GM18951 (cell line): ENCODE measurements around the gene PHLDB1.
"Not testable (repeated sequence)": the region's sequence is repeated elsewhere in the genome, so short reads cannot be mapped to it uniquely, and the experiment has no call there.

Experiments used
- POLR2A ChIP-seq: IDR thresholded peaks from 4 replicates; pipeline ENCODE4 v1.6.1; 2011; ENCODE audit warnings: mild to moderate bottlenecking; ENCODE audit not compliant: insufficient read length, insufficient read depth; ENCODE audit errors: extremely low read depth
- in situ Hi-C: fragments of 300-500 bp; cut with MboI; formaldehyde crosslinking; loops from one replicate; pipeline ENCODE4 v1.12.0; 2022; ENCODE audit warnings: low sequenced_read_pairs, mixed read lengths, inconsistent platforms; ENCODE audit not compliant: unreplicated experiment

Gene PHLDB1

DNA sequence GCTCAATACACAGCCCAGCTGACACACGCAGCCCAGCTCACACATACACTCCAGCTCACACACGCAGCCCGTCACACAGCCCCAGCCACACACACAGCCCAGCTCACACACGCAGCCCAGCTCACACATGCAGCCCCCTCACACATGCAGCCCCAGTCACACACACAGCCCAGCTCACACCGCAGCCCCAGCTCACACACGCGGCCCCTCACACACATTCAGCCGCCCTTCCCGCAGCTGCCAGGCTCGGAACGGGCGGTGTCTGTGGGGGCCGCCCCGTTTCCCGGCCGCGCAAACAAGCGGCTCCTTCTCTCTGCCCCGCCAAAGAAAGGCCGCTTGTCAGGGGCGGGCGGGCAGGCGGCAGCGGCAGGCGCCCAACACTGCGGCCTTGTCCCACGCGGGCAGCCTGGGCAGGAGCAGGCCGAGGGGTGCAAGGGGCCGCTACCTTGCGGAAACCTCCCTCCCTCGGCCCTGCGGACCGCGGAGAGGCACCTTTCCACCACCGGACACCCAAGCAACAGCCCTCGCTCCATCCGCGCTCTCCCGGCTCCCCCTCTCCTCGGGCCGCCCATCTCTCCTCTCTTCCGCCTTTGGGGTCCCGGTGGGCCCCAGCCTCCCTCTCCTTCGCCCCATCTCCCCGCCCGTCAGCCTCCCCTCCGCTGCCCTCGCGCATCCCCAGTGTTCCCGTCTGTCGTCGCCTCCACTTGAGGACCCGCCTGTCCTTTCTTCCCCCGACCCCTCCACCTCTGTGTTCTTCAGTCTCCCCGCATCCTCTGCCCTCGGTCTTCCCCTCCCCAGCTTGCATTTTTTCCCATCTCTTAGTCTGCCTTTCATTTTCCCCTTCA is 2.2 kb downstream of the PHLDB1 start:
- in situ Hi-C loops: no loop called here
- TF ChIP-seq POLR2A: no peak

DNA sequence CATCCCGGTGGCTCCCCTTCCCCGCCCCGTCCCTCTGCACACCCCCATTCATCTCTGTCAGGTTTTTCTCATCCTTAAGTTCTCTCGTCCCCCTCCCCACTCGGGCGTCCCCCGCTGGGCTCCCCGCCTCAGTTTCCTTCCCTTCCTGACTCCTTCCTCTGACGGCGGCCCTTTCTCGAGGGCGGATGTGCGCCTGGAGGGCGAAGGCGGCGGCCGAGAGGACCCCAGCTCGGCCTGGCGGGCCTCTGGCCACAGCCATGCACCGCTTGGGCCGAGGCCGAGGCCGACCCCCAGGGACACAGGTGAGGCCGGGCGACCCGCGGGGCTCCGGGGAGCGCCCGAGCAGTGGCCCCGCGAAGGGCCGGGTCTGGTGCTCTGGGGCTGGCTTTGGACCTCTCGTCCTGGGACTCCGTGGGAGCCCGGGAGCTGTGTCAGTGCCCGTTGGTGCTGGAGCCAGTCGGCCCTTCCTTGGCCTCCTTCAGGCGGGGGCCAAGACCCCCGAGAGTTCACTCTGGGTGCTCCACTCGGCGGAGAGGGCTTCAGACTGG is 2.9 kb downstream of the PHLDB1 start:
- TF ChIP-seq POLR2A: no peak

DNA sequence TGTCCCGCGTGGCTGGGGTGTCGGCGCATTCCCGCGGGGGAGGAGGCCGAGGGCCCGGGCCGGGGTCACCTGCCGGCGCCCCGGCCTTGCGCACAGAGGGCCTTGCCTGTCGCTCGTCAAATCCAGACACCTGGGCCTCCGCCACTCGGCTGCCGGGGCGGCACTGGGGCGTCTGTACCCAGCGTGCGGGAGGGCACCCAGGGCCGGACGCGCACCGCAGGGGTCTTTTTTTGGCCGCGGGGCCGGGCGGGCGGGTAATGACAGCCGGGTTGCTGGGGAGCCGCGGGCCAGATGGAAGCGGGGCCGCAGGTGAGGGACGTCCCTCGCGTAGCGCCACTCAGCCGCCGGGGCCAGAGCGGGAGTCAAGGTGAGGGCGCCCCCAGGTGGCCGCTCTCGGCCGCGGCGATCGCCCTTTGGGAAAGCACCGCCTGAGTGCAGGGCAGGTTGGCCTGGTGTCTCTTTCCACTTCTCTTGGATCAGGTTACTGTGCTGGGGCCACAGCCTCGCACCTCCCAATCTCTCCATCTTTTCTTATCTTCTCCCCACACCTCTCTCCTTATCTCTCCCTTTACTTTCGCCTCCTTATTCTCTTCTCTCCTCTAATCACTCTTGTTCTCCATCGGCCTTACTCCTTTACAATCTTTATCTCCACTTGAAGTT is 3.5 kb downstream of the PHLDB1 start:
- TF ChIP-seq POLR2A: no peak
- in situ Hi-C loops: no loop called here

More for the DNA sequence above, 2.9 kb downstream of the PHLDB1 start:
- in situ Hi-C loops: no loop called here

DNA sequence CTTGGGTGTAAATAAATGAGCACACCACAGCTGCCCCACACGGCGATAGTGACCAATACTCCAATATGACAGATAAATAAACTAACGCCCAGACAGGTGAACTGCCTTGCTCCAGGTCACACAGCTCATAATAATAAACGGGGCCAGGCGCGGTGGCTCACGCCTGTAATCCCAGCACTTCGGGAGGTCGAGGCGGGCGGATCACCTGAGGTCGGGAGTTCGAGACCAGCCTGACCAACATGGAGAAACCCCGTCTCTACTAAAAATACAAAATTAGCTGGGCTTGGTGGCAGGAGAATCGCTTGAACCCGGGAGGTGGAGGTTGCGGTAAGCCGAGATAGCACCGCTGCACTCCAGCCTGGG is 4.0 kb downstream of the PHLDB1 start:
- in situ Hi-C loops: not testable (repeated sequence)

DNA sequence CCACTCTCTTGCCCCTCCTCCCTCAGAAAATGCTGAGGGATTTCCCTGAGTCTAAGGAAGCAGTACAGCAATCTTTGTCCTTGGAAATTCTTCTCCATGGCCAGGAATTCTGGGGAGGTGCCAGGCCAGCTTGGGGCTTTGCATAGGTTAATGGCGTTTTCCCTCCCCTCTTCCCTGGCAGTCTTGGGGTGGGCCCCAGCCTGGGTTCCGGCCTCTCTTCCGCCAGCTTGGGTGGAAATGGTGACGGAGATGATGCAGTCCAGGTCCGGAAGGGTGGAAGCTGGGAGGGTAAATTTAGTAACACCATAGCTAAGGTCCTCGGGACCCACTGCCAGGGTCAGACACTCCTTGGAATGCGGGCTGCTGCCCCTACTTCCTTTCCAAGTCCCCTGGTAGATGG is 5.0 kb downstream of the PHLDB1 start:
- no peak for TF ChIP-seq POLR2A
- in situ Hi-C loops: no loop called here

DNA sequence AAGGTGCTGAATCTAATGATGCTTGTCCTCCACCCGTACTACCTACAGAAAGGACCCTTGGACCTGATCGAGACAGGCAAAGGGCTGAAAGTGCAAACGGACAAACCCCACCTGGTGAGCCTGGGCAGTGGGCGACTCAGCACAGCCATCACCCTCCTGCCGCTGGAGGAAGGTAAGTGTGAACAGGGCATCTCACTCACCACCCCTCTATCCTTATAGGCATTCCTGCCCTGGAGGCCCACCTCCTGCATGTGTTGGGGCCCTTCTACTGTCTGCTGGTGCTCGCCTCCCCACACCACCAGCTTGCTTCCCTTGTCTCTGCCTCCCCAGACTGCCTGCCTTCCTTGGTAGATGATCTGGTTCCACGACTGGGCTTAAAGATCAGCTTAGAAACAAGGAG is 7.1 kb downstream of the PHLDB1 start:
- no peak for TF ChIP-seq POLR2A
- in situ Hi-C loops: no loop called here

DNA sequence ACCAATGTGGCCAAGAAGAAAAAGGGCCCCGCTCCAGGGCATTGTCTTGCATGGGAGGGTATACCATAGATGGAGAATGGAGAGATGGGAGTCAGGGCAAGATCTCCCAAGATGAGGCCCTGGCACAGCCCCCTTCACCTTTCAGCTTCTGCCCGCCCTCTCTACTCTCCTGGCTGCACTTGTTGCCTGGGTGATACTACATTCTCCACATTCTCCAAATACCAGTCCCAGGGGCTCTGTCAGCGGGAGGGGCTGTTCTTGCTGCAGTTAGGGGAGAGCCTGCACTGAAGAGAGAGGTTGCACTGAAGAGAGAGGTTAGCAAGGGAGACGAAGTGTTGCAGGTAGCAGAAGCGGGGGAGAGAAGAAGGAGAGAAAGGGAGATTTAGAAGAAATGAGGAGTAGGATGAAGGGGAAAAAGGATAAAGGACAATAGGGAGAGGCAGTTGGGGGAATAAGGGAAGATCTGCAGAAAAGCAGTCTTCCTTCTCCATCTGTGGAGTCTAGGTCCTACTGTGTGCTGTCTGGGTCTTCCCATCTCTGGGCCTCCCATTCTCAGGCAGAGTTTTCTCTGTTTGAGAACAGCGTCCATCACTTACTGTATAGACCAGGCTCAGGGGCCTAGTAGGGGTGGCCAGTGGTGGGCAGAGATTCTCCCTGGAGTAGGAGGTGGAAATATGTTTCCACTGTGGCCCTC is 8.0 kb downstream of the PHLDB1 start:
- in situ Hi-C loops: no loop called here
- no peak for TF ChIP-seq POLR2A

DNA sequence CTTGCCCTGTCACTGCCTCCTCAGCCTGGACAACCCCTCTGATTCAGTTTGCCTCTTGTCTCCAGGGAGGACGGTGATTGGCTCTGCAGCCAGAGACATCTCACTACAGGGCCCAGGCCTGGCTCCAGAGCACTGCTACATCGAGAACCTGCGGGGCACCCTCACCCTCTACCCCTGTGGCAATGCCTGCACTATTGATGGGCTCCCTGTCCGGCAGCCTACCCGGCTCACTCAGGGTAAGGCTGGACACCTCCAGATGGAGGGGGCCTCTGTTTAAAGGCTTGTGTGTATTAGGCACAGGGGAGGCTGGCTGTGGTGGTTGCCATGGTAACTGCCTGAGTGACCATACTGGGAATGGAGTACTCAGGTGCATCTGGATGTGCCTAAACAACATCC is 8.6 kb downstream of the PHLDB1 start:
- no peak for TF ChIP-seq POLR2A
- in situ Hi-C loops: no loop called here

DNA sequence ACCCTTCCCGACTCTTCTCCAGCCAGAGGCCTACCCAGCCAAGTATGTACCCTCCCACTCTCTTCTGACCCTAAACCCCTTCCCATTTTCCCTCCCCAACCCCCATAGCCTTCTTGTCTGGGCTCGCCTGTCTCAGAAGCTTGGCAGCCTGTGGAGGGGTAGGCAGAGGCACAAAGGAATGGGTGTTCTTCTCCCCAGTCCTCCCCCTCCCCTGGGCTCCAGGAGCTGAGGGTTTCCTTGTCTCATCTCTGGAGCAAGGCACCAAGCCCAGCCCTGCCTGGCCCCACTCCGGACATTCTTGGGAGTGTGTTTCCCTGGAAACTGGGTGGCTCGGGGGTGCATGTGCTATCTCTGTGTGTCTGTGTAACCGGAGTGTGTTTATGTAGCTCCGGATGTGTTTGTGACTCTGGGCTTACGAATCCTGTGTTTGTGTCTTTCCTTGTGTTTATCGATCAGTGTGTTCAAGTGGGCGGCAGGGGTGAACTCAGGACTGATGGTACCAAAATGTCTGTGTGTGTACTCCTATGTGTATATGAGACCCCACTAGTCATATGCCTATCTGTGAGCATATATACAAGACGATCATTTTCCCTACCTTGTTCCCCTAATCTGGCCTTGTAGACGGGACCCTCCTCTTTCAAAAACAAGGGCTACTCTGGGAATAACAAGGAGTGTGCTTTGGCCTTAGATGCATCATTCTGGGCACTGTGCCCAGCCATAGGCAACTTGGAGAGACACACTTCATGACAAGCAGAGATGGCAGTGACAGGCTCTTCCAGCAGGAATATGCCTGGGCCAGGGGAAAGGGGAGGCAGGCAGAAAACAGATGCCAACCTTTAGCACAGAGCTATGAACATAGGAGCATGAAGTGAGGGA is 10.9 kb downstream of the PHLDB1 start:
- in situ Hi-C loops: no loop called here
- TF ChIP-seq POLR2A: no peak

DNA sequence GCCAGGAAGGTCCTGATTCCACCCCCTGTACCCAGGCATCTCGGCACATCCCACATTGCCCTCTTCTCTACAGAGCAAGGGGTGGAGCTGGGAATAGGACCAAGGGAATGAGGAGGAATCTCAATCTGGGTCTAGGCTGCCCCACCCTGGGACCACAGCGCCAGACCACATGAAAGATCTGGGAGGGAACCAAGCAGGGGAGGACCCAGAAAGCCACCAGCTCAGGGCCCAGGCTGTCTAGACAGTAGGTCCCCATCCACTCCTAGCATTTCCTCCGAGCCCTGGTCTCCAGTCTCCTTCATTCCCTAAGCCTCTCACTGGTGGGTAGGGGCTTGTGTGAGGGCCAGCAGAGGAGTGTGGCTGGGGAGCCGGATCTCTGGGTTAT is 11.6 kb downstream of the PHLDB1 start:
- in situ Hi-C loops: no loop called here
- TF ChIP-seq POLR2A: no peak

DNA sequence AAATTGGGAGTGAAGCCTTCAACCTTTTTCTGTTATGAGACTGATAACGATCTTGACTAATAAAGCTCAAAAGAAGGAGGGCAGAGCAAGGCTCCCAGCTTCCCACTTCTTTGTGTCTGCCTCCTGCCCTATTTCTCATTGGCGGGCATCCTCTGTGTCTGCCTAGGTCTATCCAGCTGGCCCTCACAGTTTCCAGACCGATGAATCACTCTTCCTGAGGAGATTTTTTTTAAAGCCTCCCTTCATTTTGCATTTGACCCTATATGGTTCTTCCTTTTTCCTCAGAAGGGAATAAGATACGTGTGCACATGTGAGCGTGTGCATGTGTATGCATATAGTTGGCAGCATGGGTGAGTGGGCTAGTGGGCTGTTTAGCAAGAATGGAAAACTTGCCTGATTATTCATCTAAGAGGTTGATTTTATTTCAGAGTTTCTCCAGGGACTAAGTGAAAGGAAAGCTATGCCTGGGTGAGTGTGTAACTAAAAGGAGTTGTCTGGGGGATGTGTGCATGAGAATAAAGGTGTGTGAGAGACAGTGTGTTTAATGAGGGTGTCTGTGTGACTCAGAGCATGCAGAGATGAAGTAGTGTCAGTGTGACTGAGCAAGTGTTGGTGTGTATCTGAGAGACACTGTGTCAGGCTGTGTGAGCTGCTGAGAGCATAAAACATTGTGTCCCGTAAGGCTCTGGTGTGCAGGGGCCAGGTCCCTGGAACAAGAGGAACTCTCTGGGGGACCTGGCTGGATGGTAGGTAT is 12.2 kb downstream of the PHLDB1 start:
- in situ Hi-C loops: no loop called here
- TF ChIP-seq POLR2A: no peak

DNA sequence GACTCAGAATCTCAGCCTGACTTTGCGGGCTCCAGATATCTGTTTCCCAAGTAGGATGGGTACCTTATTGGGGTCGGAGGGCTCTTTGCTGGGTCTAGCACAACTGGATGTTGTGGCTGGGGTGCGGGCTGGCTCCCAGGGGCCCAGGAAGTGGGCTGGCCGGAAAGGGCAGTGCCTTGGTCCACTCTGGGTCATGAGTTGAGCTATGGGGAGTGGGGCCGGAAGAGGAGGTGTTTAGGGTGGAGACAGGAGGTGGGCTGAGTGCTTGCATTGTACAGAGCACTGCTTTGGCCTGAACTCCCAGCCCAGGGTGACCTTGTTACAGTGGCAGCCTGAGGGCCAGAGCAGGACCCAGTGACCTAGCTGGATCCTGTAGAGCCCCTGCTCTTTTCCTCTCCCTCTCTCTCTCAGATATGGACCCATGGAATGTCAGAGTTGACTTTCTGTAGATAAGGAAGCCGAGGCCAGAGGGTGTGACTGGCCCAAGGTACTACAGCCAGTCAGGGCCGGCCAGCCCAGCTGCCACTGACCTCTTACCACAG is 13.2 kb downstream of the PHLDB1 start:
- TF ChIP-seq POLR2A: no peak
- in situ Hi-C loops: no loop called here
